ENCODE results near the gene GPR151.

DNA sequence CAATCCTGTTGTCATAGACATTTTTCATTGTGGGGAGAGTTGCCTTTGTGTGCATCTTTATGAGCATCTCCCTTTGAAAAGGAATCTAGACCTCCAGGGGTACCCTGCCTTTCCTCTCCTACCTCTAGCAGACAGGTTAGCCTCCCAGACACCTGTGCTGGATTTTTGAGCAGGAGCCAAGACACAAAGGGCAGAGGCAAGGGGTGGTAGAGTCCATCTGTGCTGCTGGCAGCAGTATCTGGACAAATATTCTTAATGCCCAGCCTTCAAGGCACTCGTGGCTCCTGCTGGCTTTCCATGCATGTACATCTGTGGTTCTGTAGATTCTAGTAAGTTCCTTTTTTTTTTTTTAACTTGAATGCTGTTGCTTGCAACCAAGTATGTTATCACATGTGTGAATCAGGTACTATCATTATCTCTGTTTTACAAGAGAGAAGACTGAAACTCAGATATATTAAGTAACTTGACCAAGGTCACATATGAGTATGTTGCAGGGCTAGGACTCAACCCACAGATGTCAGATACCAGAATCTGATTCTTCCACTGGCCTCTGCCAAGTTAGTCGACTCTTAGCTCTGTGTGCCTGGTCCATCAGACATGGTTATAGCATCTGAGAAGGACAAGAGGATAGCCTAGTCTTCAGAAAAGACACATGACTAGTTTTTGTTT is 32.9 kb upstream of the GPR151 start:
- TF ChIP-seq RAD21 (IDR thresholded peaks at IDR 0.05; ENCODE audit: low read length) (no peak), POLR2A (IDR thresholded peaks at IDR 0.05; ENCODE audit: low read depth, low read length) (no peak), RFX5 (IDR thresholded peaks at IDR 0.05; ENCODE audit: low read depth, low read length) (no peak), FOS (IDR thresholded peaks at IDR 0.05; ENCODE audit: low read depth, low read length) (no peak)
- TF ChIP-seq, protein P1, sequence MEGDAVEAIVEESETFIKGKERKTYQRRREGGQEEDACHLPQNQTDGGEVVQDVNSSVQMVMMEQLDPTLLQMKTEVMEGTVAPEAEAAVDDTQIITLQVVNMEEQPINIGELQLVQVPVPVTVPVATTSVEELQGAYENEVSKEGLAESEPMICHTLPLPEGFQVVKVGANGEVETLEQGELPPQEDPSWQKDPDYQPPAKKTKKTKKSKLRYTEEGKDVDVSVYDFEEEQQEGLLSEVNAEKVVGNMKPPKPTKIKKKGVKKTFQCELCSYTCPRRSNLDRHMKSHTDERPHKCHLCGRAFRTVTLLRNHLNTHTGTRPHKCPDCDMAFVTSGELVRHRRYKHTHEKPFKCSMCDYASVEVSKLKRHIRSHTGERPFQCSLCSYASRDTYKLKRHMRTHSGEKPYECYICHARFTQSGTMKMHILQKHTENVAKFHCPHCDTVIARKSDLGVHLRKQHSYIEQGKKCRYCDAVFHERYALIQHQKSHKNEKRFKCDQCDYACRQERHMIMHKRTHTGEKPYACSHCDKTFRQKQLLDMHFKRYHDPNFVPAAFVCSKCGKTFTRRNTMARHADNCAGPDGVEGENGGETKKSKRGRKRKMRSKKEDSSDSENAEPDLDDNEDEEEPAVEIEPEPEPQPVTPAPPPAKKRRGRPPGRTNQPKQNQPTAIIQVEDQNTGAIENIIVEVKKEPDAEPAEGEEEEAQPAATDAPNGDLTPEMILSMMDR (conservative IDR thresholded peaks at IDR 0.05; ENCODE audit: low read depth, low read length): no peak
- TF ChIP-seq, protein P2, sequence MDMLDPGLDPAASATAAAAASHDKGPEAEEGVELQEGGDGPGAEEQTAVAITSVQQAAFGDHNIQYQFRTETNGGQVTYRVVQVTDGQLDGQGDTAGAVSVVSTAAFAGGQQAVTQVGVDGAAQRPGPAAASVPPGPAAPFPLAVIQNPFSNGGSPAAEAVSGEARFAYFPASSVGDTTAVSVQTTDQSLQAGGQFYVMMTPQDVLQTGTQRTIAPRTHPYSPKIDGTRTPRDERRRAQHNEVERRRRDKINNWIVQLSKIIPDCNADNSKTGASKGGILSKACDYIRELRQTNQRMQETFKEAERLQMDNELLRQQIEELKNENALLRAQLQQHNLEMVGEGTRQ (IDR thresholded peaks at IDR 0.05; ENCODE audit: low read depth, low read length): no peak
